HG02970 (cell line): ENCODE results near the gene BTBD3.

Experiments
- ATAC-seq: cut with Tn5 transposase; IDR thresholded peaks from one replicate; pipeline ENCODE4 v1.9.1; 2021; ENCODE audit warnings: mild to moderate bottlenecking, moderate library complexity, moderate number of reproducible peaks; ENCODE audit not compliant: unreplicated experiment, low FRiP score

The BTBD3 gene

DNA sequence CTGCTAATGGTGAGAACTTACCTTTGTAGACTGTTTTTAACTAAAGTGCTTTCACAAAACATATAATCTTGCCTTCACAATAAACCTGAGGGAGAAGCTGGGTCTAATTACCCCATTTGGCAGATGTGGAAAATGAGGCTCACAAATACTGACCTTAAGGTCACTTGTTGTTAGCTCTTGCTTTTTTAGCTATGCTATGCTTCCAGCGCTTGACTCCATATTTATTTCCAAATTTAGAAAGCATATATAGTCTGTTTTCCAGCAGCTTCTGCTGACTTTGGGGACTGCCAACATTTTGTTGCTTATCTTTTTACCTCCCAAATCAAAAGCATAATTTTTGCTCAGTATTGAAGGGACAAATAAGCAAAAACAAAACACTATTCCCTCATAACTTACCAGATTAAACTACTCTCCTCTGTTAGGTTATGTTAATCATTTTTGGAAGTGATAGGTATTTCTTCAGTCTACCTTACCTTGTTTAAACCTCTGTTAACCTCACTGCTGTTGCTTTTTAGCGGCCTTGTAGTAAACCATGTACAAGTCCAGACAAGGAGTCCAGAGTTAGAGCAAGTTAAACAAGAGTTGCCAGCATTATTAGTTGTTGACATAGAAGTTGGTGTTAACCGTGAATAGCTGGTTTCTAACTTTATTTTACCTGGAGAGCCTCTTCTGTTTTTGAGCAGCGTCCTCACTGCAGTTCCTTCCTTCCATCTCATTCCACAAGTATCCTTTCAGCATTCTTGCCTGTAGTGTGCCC lies 4.9 kb upstream of the BTBD3 start:
- ATAC-seq: no peak

DNA sequence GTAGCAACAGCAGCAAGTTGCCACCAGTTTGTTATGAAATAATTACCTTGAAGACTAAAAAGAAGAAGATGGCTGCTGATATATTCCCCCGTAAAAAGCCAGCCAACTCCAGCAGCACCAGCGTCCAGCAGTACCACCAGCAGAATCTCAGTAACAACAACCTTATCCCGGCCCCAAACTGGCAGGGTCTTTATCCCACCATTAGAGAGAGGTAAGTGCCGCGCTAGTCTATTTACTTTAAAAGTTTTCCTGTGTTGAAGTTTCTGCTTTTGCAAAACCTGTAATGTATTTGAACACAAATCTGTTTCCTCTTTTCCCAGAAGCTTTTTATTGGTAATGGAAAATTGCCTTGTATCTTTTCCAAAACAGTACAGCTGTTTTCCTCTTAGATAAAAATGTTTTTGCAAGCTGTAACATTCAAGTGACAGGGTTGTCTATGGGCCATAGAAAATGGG lies 725 bp downstream of the BTBD3 start:
- ATAC-seq: no peak

DNA sequence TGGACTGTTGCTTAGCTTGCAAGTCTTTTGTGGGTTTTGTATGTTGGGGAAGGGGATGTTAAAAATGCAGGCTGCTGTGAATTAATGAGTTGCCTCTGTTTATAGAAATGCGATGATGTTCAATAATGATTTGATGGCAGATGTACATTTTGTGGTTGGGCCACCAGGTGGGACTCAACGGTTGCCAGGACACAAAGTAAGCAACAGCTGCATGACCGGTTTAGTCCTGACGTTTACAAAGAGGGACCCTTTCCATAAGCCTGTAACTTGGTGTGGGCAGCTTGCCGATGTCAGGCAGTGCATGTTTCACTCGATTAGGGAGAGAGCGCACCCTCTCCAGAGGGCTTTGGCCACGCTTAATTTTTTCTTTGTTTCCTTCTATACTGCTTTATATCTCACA lies 1.3 kb downstream of the BTBD3 start:
- peak; percentile 48 for ATAC-seq

DNA sequence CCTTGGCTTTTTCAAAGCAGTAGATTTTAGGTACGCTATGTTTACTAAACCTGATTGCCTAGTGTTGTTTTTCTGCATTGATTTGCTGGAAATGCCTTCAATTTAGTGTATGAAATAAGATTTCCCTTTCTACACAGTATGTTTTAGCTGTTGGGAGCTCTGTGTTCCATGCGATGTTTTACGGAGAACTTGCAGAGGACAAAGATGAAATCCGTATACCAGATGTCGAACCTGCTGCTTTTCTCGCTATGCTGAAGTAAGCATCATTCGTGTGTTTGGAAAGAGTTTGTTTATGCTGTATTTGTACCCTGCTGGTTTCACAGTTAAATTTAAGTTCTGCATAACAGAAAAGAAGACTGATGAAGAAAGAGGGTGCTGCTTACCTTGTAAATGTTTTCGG lies 1.9 kb downstream of the BTBD3 start:
- no peak for ATAC-seq

DNA sequence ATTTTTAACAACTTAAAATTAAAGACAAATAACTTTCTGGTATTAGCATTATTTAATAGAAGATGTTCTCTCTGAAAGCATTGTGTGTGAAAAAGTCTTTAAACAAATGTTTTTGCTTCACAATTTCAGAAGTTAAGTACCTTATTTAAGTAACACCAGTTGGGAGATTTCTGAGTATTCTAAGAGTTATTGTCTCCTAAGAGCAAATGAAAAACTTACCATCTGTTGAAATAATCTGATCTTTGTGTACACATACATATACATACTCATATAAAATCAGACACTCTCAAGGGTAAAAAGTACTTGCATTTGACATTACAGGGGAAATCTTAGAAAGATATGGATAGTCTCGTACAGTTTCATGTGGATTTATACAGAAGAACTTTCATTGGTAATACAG lies 2.4 kb downstream of the BTBD3 start:
- no peak for ATAC-seq

DNA sequence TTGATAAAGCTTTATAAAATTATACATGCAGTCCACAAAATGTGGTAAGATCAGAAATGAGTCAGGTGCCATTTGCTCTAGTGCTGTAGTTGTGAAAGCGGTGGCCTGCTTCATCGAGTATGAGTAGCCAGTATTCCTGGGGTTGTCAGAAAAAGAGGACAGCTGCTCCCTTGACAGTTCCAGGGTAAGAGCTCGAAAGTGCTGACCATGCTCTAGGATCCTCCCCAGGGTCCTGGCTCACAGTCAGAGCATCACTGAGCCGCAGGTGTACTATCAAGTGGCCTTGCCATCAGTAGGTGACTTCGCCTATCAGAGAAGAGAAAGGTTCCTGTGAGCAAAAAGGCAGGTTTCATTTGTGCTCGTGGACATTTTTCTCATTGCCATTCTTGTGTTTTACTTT lies 3.6 kb downstream of the BTBD3 start:
- ATAC-seq: no peak

DNA sequence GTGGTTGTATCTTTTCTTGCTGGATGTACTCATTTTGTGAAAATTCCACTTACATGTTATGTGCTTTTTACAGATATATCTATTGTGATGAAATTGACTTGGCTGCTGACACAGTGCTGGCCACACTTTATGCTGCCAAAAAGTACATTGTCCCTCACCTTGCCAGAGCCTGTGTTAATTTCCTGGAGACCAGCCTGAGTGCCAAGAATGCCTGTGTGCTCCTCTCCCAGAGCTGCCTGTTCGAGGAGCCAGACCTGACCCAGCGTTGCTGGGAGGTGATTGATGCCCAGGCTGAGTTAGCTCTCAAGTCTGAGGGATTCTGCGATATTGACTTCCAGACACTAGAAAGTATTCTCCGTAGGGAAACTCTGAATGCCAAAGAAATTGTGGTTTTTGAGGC lies 4.9 kb downstream of the BTBD3 start:
- ATAC-seq: no peak

DNA sequence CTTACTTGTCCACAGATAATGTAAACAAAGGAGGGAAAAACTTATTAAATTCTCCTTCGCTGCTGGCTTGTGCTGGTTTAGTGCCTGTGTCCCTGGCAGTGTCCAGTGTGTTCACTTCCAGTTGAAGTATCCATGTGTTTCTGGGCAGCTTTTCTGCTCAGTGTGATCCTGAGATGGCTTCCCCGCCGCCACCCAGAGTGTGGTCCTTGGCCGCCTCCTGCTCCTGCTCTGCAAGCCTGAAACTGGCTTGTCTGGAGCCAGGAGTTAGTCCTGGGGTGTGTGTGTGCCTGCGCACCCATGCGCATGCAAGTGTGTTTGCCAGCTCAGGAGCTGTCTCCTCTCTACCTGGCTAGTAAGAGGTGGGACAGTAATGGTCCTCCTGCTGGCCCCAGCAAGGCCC lies 7.2 kb downstream of the BTBD3 start:
- no peak for ATAC-seq

DNA sequence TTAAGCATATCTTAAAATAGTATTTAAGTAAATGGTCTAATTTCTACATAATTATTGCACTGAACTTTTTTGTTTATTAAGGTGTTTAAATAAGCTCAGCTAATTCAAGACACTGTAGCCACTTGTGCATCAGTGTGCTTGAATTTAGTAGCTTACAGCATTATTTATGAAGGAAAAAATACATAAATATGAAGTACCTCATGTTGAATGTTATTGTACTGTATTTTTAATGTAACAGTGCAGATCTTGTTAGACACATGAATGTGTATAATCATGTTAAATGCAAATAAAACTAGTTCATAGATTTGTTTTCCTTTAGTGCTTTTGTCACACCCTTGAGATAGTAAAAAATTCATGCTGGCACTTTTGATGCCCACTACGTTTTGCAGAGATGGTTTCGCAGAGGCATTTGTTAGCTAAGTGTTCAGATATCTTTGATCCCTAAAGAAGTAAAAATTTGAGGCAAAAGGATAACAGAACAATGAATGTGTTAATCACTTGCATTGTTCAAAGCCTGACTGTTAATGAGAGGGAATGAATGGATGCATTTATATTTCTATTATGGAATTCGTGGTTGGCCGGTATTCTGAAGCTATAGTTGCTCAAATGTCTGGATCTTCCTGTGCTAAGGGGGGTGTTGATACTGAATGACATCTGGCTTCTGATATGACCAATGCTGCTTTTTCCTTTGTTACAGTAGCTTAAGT lies 8.8 kb downstream of the BTBD3 start:
- ATAC-seq: no peak

DNA sequence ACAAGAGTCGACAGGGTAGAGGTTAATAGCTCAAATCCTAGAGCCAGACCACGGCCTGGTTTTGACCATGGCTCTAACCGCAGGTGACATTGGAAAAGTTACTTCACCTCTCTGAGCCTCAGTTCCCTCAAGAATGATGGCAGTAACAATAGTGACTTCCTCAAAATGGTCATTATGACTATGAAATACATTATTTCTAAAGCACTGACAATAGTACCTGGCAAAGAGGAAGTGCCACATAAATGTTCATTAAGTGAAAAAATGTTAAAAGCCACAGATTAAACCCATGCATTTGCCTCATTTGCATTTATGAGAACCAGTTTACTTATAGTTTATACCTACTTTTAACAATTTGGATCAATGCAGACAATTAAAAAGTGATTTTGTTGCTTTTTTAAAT lies 12.3 kb downstream of the BTBD3 start:
- ATAC-seq: no peak

DNA sequence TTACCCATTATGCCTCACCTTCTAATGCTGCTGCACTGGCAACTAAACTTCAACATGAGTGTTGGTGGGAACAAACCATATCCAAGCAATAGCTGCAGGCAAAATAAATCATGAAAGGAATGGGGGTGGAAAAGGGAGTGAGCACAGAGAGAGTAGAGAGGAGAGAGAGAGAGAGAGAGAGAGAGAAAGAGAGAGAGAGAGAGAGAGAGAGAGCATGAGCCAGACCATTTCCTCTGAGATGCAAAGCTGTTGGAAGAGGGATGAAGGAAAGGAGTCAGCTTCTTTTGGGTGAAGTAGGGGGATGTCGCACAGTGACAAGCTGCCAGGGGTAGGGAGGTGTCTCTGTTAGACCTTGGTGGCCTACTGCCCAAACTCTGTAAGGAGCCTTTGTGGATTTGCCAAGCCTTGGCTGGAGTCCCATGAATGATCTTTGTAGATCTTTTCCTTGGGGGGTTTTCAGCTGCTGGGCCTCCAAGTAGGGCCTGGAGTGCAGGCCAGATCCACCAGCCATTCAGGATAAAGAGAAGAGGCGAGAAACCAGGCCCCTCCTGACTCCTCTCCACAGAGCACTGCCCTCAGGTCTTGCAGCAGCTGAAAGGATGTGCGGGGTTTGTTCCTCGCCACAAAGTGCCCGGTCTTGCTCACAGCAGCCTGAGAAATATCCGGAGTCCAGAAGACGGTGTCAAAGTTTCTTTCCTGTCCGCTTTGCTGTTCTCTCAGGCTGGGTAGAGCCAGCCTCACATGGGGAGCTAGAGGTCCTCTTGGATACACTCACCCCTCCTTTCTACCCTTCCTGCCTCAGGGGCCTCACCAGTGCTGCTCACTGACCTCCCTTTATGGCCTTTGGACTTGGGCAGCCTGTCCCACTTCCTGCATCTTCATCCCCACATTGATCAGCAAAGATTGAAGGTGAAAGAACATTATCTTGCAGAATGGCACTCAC lies 17.8 kb downstream of the BTBD3 start:
- no peak for ATAC-seq

DNA sequence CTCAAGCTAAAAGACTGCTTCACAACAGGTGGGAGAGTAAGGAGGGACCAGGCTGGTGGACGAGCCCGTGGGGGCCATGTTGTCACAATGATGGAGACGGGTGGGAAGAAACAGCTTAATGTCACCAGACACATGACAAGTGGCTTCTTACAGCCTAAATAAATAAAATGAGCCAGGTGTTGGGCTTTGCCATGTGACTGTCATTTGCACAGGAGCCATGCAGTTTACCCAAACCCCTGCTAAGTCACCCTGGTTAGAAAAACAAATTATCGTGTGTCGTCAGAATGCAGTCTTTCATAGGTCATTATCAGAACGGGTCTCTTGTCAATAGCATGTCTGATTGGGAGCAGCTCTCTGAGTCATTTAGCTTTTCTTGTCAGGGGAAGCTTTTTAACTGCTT lies 18.5 kb downstream of the BTBD3 start:
- ATAC-seq: no peak

DNA sequence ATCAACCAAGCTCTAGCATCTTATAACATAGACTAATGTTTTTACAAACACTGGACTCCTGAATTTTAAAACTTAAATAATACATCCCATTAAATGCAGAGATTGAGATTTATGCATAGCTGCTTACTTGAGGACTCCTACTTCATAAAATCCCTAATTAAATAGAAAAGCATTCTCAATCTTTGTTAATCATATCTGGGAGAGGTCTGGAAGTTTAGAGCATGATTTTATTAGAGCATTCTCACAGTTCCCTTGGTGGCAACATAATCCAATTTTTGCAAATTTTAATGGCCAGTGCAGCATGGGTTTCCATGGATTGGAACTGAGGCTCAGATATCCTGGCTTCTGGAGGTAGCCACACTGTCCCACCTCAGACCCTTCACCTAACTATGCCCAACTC lies 19.5 kb downstream of the BTBD3 start:
- ATAC-seq: no peak

DNA sequence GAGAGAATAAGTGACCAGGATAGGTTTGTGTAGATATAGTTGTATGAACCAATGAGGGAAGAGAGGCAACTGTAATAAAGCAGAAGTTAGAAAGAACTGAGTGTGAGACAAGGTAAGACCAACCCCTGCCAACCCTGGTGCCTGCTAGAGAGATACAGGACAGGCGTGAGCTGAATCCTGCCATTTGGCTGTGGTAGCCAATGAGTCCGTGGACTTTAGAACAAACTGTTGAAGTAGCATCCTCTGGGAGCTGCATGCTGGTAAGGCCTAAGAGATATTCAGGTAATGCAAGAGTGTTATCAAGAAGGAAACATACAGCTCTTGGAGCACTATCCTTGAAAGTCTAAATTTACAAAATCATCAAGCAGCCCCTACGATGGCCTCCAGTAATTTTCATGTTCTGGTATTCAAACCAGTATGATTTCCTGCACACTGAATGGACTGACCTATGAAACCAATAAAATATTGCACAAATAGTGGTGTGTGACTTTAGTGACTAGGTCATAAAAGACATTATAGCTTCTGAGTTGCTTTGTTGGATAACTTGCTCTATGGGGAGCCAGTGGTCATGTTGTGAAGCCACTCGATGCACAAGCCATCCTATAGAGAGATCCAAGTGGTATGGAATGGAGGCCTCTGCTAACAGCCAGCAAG lies 24.0 kb downstream of the BTBD3 start:
- ATAC-seq: no peak

DNA sequence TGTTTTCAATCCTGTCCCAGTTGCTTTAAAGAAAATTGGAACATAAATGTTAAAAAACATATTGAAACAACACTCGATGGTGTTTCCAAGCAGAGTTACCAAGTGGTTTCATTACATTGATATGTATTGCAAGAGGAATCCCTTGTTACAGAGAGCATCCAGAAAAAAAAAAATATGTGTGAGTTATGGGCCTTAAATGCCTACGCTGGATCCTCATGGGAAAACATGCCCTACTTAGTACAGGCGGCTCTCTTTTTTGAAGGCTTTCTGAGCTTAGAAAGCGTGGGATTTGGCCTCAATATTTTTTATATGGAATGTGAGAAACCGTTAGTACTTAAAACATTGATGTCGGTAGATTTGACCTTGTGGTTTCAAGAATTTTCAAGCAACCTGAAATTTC lies 26.1 kb downstream of the BTBD3 start:
- no peak for ATAC-seq

DNA sequence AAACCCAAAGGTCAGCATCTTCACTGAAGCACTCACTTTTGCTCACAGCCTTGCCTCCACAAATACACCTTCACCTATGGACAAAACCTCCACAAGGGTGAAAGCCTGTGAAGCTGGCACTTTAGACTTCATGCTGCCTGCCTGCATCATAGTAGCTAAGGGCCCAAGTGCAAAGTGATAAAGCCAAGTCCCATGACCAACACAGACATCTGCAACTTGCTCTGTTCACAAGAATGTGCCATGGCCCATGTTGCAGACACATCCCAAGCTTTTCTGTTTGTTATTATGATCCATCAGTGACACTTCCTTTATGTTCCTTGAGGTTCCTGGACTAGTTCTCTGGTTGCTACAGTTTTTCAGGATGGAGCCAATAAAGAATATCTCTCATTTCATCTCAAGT lies 31.1 kb downstream of the BTBD3 start:
- no peak for ATAC-seq

DNA sequence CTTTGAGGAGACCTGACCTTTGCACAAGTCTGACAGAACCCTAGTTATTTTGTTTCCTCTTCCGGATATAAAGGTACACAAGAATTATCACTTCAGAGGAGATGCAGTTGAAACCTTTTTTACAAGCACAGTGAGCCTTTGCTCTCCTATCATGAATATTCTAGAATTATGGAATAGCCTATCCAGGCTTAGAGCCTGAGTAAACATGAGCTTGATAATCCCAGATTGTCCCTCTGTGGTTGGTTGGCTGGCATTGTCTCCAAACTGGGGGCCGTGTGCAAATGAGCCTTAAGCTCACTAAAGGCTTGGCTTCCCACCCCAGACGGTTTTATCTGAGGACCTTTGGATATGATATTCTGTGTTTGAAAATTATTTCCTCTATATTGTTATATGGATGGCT lies 32.0 kb downstream of the BTBD3 start:
- ATAC-seq: no peak

DNA sequence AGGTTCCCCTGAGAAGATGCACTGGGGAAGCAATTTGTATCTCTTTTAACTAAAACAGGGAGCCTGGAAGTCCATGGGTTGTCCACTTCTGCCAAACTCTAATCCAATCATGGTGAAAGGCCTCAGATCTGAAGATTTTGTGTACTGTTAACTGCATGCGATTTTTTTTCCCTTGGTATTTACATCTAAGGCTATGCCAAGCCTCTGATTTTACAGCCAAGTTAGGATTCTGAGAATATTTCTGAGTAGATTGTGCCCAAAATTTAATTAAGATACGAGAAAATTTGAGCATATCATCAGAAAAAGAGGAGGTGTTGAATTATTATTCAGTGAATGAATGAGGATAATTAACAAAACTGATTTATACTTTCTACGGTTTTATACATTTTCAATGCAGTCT lies 34.0 kb downstream of the BTBD3 start:
- no peak for ATAC-seq

DNA sequence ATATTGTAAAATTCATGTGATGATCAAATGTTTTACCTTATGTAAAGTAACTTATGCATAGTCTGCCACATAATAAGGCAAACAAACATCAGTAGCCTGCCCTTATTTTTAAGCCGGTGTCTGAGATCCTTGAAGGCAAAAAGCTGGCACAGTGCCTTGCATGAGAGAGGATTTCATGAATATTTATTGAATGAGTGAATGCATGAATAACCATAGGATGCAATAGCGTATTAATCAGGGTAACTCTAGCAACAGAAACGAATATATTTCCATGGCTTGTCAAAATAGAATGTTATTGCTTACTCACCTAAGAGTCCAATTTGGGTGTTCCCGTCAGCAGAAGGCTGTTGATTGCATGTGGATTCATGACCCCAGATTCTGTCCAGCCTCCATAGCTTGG lies 34.9 kb downstream of the BTBD3 start:
- no peak for ATAC-seq

DNA sequence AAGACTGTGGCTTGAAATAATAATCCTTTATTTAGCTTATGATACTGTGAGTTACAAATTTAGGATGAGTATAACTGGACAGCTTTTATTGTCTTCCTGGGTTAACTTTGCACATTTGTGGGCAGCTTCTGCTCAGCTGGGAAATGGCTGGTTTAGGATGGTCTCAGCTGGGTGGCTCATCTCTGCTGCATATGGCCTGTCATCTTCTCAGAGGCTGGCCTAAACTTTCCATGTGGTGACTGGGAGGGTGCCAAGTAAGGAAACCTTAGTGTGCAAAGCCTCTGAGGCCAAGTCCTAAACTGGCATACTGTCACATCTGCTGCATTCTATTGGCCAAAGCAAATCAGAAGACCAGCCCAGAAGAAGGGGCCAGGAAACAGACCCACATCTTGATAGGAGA lies 40.2 kb downstream of the BTBD3 start:
- no peak for ATAC-seq

DNA sequence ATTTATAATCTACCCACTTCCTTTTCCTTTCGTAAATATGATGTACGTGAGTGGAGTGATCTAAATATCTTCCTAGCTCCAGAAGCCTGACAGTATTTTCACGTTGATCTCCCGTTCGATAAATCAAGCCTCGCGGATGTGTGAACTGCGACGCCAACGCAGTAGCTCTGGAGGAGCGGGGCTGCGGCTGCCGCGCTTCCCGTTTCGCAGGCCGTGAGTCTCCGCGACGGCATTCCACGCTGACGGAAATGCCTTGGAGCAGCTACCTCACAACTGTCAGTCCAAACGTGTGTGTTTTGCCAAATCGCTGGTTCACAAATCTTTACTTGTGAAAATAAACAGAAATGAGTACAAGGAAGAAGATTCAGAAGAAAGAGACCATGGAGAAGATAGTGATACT lies 41.2 kb downstream of the BTBD3 start:
- ATAC-seq: no peak
